NOMO-1 treated with DMSO at 0.1 percent for 48 hours (cell line): ENCODE measurements around the gene ATP5F1C.

ENCODE experiments used
- DNase-seq: peaks from one replicate; lab custom pipeline; 2025; ENCODE audit not compliant: unreplicated experiment; lab: John Stamatoyannopoulos, UW

Gene ATP5F1C

GRCh38 chr10:7836571-7836970, 48.6 kb downstream of the ATP5F1C start:
- DNase-seq, result no peak

- no peak for DNase-seq
Measured at GRCh38 chr10:7846591-7846990, 58.6 kb downstream of the ATP5F1C start.

DNA sequence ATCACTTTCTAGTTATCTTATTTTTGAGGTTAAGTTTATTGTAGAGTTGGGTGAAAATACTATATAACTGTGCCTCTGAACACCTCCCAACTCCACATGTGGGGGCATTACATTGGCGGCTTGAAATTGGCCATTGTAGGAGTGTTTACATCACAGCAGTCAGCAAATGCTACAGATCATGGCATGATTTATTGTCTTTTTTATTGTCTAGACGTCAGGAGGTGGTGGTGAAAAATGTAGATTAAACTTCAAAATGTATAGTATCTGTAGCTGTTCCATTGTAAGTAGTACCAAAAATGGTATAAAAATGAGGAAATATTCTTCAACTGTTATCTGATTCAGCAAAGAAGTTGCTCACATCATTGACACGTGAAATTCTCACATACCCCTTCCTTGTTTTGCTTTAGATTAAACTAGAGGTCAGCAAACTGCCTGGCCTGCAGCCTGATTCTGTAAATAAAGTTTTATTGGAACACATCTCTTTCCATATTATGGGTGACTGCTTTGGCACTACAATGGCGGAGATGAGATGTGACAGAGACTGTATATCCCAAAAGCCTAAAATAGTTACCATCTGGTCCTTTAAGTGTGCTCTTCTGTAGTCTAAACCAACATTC, 65.4 kb downstream of the ATP5F1C start:
- no peak for DNase-seq

GRCh38 chr10:7853890-7854289, 65.9 kb downstream of the ATP5F1C start:
- DNase-seq, result no peak

DNA sequence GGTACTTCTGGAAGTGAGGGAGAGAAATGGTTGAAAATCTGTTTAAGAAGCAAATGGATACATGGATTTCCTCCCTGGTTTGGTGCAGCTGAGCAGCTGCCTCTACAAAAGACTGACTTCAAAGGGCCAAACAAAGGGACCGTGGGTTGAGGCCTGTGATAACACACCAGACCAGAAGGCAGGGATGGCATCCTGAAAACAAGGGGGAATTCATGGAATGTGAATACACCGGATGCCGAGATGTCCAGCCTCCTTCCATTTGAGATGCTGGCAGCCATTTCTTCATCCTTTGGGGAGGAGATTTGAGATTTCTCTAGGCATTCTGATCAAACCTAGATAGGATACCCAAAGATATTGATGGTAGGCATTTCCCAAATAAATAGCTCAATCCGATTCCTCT, 67.2 kb downstream of the ATP5F1C start:
- no peak for DNase-seq

DNA sequence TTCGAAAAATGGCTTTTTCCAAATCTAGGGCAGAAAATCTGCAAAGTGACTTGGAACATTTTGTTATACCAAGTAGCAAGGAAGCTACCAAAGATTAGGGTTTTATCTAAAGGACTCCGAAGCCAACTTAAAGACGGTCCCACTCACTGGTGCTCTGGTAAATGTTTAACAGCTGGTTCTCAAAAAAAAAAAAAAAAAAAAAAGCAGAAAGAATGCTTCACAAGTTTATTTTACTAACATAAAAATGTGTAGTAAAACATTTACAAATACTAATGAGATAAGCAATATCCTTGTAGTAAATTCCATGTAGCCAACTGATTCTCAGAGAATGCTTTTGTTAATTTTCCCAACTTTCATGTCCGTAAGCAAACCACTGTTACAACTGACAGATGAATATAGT, 68.7 kb downstream of the ATP5F1C start:
- DNase-seq, result no peak

DNA sequence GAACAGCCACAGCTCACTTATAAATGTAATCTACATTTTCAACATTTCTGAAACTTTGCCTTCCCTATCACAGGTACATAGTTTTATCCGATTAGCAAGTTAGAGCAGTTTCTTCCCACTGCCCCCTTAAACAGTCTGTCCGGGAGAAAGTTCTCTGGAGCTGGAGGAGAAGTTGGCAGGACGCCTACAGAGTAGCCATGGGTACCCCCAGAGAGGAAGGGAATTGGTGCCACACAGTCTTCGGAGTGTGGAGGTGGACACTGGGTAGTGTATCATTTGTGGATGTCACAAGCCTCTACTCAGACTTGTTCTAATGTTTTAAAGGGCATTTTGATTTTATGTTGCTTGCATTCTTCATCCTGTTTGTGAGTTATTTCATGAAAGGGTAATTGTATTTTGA, 69.3 kb downstream of the ATP5F1C start:
- DNase-seq, result no peak
